ENCODE measurements around the gene CTNNA3.
A peak's percentile ranks its signal among the peaks of the same experiment; 100 is the strongest.

The CTNNA3 gene

DNA sequence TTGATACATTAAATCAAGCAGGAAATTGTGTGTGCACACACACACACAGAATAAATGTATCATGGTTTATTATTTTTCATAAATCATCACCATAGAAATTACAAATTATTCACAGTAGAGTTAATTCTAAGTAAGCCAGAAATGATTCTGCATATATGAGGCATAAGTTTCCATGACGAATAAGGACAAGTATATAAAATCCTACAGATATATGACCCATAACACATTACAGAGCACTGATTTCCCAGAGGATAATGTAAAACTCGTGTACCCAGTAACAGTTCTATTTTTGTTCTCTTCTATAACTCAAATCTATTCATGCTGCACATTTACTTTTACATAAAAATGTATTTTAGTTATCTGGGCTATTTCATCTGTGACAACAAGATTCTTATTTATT lies 600.5 kb downstream of the CTNNA3 start:
- 83% methylated on average over 1 of the region's 2 CpGs for WGBS (ENCODE audit: insufficient coverage)
- H3K27ac ChIP-seq (ENCODE audit: insufficient read depth in 1 of 2, low read depth in 1 of 2, low read length in 2 of 2, poor library complexity in 1 of 2, severe bottlenecking in 2 of 2), result no peak overlapping the region
- ChIA-PET POLR2A (no interaction called here), CTCF (no interaction called here)
- no peak overlapping the region for H3K4me3 ChIP-seq (ENCODE audit: control insufficient read depth in 1 of 7, extremely low read depth in 1 of 7, insufficient read depth in 4 of 7, low read depth in 2 of 7, low read length in 6 of 7)
- no peaks in the 10 kb centered on the region for H3K9me3 ChIP-seq (ENCODE audit: control extremely low read depth in 1 of 5, control insufficient read depth in 4 of 5, insufficient read depth in 2 of 5, low read depth in 1 of 5, low read length in 4 of 5)
- H3K27me3 ChIP-seq (replicated peaks in 2 of 5; ENCODE audit: control insufficient read depth in 4 of 5, insufficient read depth in 5 of 5, low read length in 4 of 5), result no peaks in the 10 kb centered on the region
- no peak for DNase-seq
- no peaks in the 10 kb centered on the region for H3K4me1 ChIP-seq (ENCODE audit: control extremely low read depth in 1 of 4, control insufficient read depth in 4 of 4, insufficient read depth in 4 of 4, low read length in 3 of 4)
- no peaks in the 10 kb centered on the region for H3K36me3 ChIP-seq (ENCODE audit: control insufficient read depth in 4 of 4, insufficient read depth in 4 of 4, low read length in 3 of 4)

DNA sequence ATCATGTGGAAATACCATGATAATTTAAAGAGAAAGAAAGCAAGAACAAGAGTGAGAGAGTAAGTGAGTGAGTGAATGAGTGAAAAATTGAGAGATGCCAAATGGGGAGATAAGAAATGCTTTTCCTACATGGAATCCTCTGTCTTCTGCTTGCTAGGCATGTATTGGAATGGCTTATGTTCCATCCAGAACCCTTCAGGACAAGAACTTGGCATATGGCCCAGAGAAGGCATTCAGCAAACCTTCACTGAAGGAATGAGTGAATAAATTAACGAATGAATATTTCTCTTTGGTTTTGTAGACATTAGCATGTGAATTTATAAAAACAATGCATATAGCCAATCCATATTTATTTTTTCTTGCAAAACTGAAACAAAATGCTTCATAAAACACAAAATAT lies 608.0 kb downstream of the CTNNA3 start:
- H3K4me1 ChIP-seq (ENCODE audit: control extremely low read depth in 1 of 4, control insufficient read depth in 4 of 4, insufficient read depth in 4 of 4, low read length in 3 of 4), result no peaks in the 10 kb centered on the region
- no CpG with 5 or more reads among the region's 1 CpG for WGBS (ENCODE audit: insufficient coverage)
- no peak overlapping the region for H3K4me3 ChIP-seq (ENCODE audit: control insufficient read depth in 1 of 7, extremely low read depth in 1 of 7, insufficient read depth in 4 of 7, low read depth in 2 of 7, low read length in 6 of 7)
- no peaks in the 10 kb centered on the region for H3K9me3 ChIP-seq (ENCODE audit: control extremely low read depth in 1 of 5, control insufficient read depth in 4 of 5, insufficient read depth in 2 of 5, low read depth in 1 of 5, low read length in 4 of 5)
- no peaks in the 10 kb centered on the region for H3K27me3 ChIP-seq (replicated peaks in 2 of 5; ENCODE audit: control insufficient read depth in 4 of 5, insufficient read depth in 5 of 5, low read length in 4 of 5)
- no peaks in the 10 kb centered on the region for H3K36me3 ChIP-seq (ENCODE audit: control insufficient read depth in 4 of 4, insufficient read depth in 4 of 4, low read length in 3 of 4)
- no peak for DNase-seq
- POLR2A ChIA-PET, result no interaction called here
- CTCF ChIA-PET, result no interaction called here
- no peak overlapping the region for H3K27ac ChIP-seq (ENCODE audit: insufficient read depth in 1 of 2, low read depth in 1 of 2, low read length in 2 of 2, poor library complexity in 1 of 2, severe bottlenecking in 2 of 2)

GRCh38 chr10:67087135-67087425 lies 608.9 kb downstream of the CTNNA3 start:
- DNase-seq, result no peak
- Histone ChIP-seq H3K27ac (ENCODE audit: insufficient read depth in 1 of 2, low read depth in 1 of 2, low read length in 2 of 2, poor library complexity in 1 of 2, severe bottlenecking in 2 of 2) (no peak overlapping the region), H3K36me3 (ENCODE audit: control insufficient read depth in 4 of 4, insufficient read depth in 4 of 4, low read length in 3 of 4) (no peaks in the 10 kb centered on the region), H3K27me3 (replicated peaks in 2 of 5; ENCODE audit: control insufficient read depth in 4 of 5, insufficient read depth in 5 of 5, low read length in 4 of 5) (no peaks in the 10 kb centered on the region), H3K4me3 (ENCODE audit: control insufficient read depth in 1 of 7, extremely low read depth in 1 of 7, insufficient read depth in 4 of 7, low read depth in 2 of 7, low read length in 6 of 7) (no peak overlapping the region), H3K9me3 (ENCODE audit: control extremely low read depth in 1 of 5, control insufficient read depth in 4 of 5, insufficient read depth in 2 of 5, low read depth in 1 of 5, low read length in 4 of 5) (no peaks in the 10 kb centered on the region), H3K4me1 (ENCODE audit: control extremely low read depth in 1 of 4, control insufficient read depth in 4 of 4, insufficient read depth in 4 of 4, low read length in 3 of 4) (no peaks in the 10 kb centered on the region)
- POLR2A ChIA-PET, result no interaction called here
- CTCF ChIA-PET, result no interaction called here

DNA sequence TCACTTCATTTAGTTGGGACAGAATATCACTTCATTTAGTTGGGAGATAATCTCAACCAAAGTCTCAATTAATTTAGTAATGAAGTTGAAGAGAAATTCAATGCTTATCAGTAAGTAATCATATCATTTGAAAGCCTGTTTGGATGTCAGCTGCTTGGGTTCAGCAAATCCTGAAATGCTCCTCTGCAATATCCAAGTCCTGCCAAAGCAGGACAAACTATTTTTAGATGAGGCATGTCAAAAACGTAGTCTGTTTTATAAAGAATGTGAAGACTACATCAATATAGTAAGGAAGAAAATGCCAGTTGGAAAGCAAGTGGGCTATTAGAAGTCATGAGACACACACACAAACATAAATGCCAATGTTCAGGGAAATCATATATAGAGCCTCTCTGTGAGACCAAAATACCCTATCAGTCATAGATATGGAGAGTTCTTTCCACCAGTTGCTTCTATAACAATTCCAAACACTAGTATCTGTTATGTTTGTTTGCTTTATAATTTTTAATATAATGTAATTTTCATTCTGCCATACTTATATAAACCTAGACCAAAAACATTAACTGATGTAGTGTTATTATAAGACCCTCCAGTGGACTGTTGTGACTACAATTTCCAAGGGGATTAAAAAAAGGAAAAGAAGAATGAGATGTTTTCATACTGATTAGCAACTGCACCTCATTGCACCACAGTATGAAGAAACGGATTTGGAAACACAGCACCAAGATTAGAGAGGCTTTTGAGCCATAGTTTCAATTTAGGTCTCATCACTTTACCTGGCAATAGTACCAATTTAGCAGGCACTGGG lies 609.5 kb downstream of the CTNNA3 start:
- Histone ChIP-seq H3K9me3 (ENCODE audit: control extremely low read depth in 1 of 5, control insufficient read depth in 4 of 5, insufficient read depth in 2 of 5, low read depth in 1 of 5, low read length in 4 of 5) (no peaks in the 10 kb centered on the region), H3K4me3 (ENCODE audit: control insufficient read depth in 1 of 7, extremely low read depth in 1 of 7, insufficient read depth in 4 of 7, low read depth in 2 of 7, low read length in 6 of 7) (no peak overlapping the region), H3K4me1 (ENCODE audit: control extremely low read depth in 1 of 4, control insufficient read depth in 4 of 4, insufficient read depth in 4 of 4, low read length in 3 of 4) (no peaks in the 10 kb centered on the region), H3K27ac (ENCODE audit: insufficient read depth in 1 of 2, low read depth in 1 of 2, low read length in 2 of 2, poor library complexity in 1 of 2, severe bottlenecking in 2 of 2) (no peak overlapping the region), H3K36me3 (ENCODE audit: control insufficient read depth in 4 of 4, insufficient read depth in 4 of 4, low read length in 3 of 4) (no peaks in the 10 kb centered on the region), H3K27me3 (replicated peaks in 2 of 5; ENCODE audit: control insufficient read depth in 4 of 5, insufficient read depth in 5 of 5, low read length in 4 of 5) (no peaks in the 10 kb centered on the region)
- 100% methylated on average over 1 of the region's 2 CpGs for WGBS (ENCODE audit: insufficient coverage)
- ChIA-PET POLR2A (no interaction called here), CTCF (no interaction called here)
- DNase-seq, result no peak

DNA sequence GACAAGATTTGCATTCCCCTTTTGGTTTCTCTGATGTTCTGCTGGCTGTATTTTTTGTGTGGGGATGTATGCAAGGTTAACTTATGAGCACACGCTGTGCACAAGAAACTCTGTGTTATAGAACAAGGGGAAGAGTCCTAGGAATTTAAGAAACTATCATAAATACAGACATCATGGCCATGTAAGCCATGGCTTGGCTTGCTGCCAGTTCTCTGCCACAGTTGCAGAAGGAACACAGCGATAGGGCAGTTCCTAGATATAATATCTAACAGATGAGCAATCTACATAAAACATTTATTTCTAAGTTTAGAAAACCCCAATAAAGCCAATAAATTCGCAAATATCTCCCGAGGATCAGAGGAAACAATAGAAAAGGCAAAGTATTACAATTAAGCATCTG lies 616.9 kb downstream of the CTNNA3 start:
- Histone ChIP-seq H3K36me3 (ENCODE audit: control insufficient read depth in 4 of 4, insufficient read depth in 4 of 4, low read length in 3 of 4) (no peaks in the 10 kb centered on the region), H3K27me3 (replicated peaks in 2 of 5; ENCODE audit: control insufficient read depth in 4 of 5, insufficient read depth in 5 of 5, low read length in 4 of 5) (no peaks in the 10 kb centered on the region), H3K4me3 (ENCODE audit: control insufficient read depth in 1 of 7, extremely low read depth in 1 of 7, insufficient read depth in 4 of 7, low read depth in 2 of 7, low read length in 6 of 7) (no peak overlapping the region), H3K27ac (ENCODE audit: insufficient read depth in 1 of 2, low read depth in 1 of 2, low read length in 2 of 2, poor library complexity in 1 of 2, severe bottlenecking in 2 of 2) (no peak overlapping the region), H3K9me3 (ENCODE audit: control extremely low read depth in 1 of 5, control insufficient read depth in 4 of 5, insufficient read depth in 2 of 5, low read depth in 1 of 5, low read length in 4 of 5) (no peaks in the 10 kb centered on the region), H3K4me1 (ENCODE audit: control extremely low read depth in 1 of 4, control insufficient read depth in 4 of 4, insufficient read depth in 4 of 4, low read length in 3 of 4) (no peaks in the 10 kb centered on the region)
- WGBS (ENCODE audit: insufficient coverage), result no CpG with 5 or more reads among the region's 4 CpGs
- DNase-seq, result peak; percentile 31 to 72 (median 65)
- ChIA-PET POLR2A (no interaction called here), CTCF (no interaction called here)

DNA sequence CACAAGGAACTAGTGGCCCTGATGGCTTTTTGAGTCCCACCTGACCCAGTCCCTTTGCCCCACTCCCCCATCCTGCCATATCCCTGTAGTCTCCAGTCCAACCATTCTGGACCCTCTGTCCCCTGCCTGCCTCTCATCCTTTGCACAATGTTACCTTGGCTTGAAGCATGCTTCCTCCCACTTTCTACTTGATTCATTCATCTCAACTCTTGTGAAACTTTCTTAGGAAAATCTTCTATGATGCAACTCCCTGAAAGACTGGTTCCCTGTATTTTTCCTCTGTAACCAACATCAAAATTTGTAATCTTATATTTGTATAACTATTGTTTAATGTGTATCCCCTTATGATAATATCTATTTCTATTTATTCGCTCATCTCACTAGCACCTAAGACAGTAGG lies 618.6 kb downstream of the CTNNA3 start:
- no peaks in the 10 kb centered on the region for H3K4me1 ChIP-seq (ENCODE audit: control extremely low read depth in 1 of 4, control insufficient read depth in 4 of 4, insufficient read depth in 4 of 4, low read length in 3 of 4)
- ChIA-PET CTCF (no interaction called here), POLR2A (no interaction called here)
- no peaks in the 10 kb centered on the region for H3K9me3 ChIP-seq (ENCODE audit: control extremely low read depth in 1 of 5, control insufficient read depth in 4 of 5, insufficient read depth in 2 of 5, low read depth in 1 of 5, low read length in 4 of 5)
- no peak overlapping the region for H3K27ac ChIP-seq (ENCODE audit: insufficient read depth in 1 of 2, low read depth in 1 of 2, low read length in 2 of 2, poor library complexity in 1 of 2, severe bottlenecking in 2 of 2)
- no peak for DNase-seq
- no peak overlapping the region for H3K4me3 ChIP-seq (ENCODE audit: control insufficient read depth in 1 of 7, extremely low read depth in 1 of 7, insufficient read depth in 4 of 7, low read depth in 2 of 7, low read length in 6 of 7)
- no peaks in the 10 kb centered on the region for H3K36me3 ChIP-seq (ENCODE audit: control insufficient read depth in 4 of 4, insufficient read depth in 4 of 4, low read length in 3 of 4)
- no peaks in the 10 kb centered on the region for H3K27me3 ChIP-seq (replicated peaks in 2 of 5; ENCODE audit: control insufficient read depth in 4 of 5, insufficient read depth in 5 of 5, low read length in 4 of 5)
- WGBS (ENCODE audit: insufficient coverage), result no CpG with 5 or more reads among the region's 1 CpG

GRCh38 chr10:67076144-67076543 lies 619.9 kb downstream of the CTNNA3 start:
- no peaks in the 10 kb centered on the region for H3K4me1 ChIP-seq (ENCODE audit: control extremely low read depth in 1 of 4, control insufficient read depth in 4 of 4, insufficient read depth in 4 of 4, low read length in 3 of 4)
- DNase-seq, result no peak
- ChIA-PET CTCF (no interaction called here), POLR2A (no interaction called here)
- no peaks in the 10 kb centered on the region for H3K9me3 ChIP-seq (ENCODE audit: control extremely low read depth in 1 of 5, control insufficient read depth in 4 of 5, insufficient read depth in 2 of 5, low read depth in 1 of 5, low read length in 4 of 5)
- H3K4me3 ChIP-seq (ENCODE audit: control insufficient read depth in 1 of 7, extremely low read depth in 1 of 7, insufficient read depth in 4 of 7, low read depth in 2 of 7, low read length in 6 of 7), result no peak overlapping the region
- H3K27ac ChIP-seq (ENCODE audit: insufficient read depth in 1 of 2, low read depth in 1 of 2, low read length in 2 of 2, poor library complexity in 1 of 2, severe bottlenecking in 2 of 2), result no peak overlapping the region
- H3K27me3 ChIP-seq (replicated peaks in 2 of 5; ENCODE audit: control insufficient read depth in 4 of 5, insufficient read depth in 5 of 5, low read length in 4 of 5), result no peaks in the 10 kb centered on the region
- no peaks in the 10 kb centered on the region for H3K36me3 ChIP-seq (ENCODE audit: control insufficient read depth in 4 of 4, insufficient read depth in 4 of 4, low read length in 3 of 4)
